Keratinocyte (primary cell): ENCODE measurements around the gene WDR91.

ENCODE experiments used
- CTCF ChIP-seq, 3 experiments: IDR thresholded peaks in 1 of 3; conservative IDR thresholded peaks in 1 of 3; optimal IDR thresholded peaks in 1 of 3; 2 replicates in 2 of 3; 3 replicates in 1 of 3; pipeline versions ENCODE3 to v1.5.1; 2011; ENCODE audit warnings: low read length in 3 of 3, mild to moderate bottlenecking in 3 of 3, moderate library complexity in 2 of 3, control low read depth in 1 of 3, inconsistent platforms in 1 of 3; ENCODE audit not compliant: insufficient read depth in 2 of 3; ENCODE audit errors: extremely low read depth in 1 of 3
- EZH2 ChIP-seq: IDR thresholded peaks from one replicate; pipeline ENCODE4 v1.6.1; 2012; ENCODE audit warnings: inconsistent platforms, mild to moderate bottlenecking, low read length, moderate library complexity

DNA sequence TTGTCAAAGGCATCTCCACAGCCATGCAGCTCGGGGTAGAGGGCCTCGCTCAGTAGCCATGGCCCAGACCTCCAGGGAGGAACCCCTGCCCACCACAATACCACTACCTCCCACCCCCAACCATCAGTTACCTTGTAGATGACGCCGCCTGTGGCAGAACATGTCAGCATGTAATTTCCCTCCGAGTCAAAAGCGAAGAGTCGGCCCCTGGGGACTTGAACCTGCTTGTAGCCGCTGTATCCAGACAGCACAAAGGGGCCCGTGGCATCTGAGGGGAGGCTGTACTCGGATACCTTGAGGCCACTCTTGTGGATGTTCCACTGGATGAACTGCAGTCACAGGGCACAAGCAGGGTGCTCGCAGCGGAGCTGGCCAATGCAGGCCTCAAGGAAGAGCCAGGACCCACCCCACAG is 24.5 kb downstream of the WDR91 start:
- no peak for TF ChIP-seq CTCF (optimal IDR thresholded peaks at IDR 0.05 in 1 of 3, IDR thresholded peaks at IDR 0.05 in 1 of 3, conservative IDR thresholded peaks at IDR 0.05 in 1 of 3; ENCODE audit: extremely low read depth in 1 of 3, insufficient read depth in 2 of 3, low read length in 3 of 3)
- TF ChIP-seq EZH2, result no peak
